Stimulated activated CD4-positive, alpha-beta T cell treated with anti-CD3 and anti-CD28 coated beads, Interleukin-1b, Interleukin-23, amount 100 ng/mL, for 4 hours (primary cell): ENCODE results near the gene MYO18B.

Source experiments
- DNase-seq, 2 donors: peaks; one replicate each; pipeline ENCODE4 v3.0.0-alpha.2; 2020; ENCODE audit warnings: low read depth in 2 of 2

The MYO18B gene

DNA sequence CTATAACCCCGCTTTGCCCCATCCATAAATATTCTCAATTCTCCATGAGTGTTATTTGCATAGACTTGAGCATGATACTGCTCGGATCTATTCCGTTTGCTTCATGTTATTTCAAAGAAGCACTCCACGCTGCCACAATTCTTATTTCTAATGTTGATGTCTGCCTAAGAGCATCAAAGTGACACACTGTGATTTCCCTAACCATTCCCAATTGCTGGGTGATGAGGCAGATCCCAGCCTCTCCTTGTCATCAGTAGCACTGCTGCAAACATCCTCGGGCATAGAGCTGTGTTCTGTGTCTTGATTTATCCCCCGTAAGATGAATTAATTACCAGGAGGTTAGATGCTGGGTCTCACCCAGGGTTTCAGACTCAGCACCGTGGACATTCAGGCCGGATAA lies 249.0 kb downstream of the MYO18B start:
- DNase-seq, result no peak

DNA sequence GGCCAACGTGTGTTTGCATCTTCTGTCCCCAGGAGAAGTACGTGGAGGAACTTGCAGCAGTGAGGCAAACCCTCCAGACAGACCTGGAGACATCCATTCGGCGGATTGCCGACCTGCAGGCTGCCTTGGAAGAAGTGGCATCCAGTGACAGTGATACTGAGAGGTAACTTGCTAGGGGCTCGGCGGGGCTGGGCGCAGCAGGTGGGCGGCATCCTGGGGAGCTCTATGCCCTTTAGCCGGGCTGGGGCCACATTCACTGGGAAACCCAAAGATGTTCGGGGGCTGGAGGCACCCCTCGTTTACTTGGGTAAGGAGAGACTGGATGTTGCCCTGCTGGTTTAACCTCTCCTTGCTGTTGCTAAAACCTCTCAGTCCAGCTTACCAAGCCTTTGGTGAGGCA lies 250.3 kb downstream of the MYO18B start:
- DNase-seq, result no peak

DNA sequence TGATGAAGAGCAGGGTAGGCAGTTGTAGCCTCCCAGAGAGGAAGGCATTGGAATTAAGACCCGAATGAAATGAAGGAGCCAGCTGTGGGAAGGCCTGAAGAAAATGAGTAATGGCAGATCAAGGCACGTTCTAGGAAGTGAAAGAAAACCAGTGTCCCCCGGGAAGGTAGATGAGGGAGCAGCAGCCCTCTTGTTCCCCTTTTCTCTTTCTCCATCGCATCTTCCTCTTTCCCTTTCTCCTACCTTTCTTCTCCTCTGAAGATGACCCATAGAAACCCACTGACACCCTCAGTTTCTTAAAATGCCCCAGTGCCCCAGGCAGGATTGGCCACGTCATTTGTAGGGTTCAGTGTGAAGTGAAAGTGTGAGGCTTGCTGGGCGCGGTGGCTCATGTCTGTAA lies 254.7 kb downstream of the MYO18B start:
- no peak for DNase-seq

DNA sequence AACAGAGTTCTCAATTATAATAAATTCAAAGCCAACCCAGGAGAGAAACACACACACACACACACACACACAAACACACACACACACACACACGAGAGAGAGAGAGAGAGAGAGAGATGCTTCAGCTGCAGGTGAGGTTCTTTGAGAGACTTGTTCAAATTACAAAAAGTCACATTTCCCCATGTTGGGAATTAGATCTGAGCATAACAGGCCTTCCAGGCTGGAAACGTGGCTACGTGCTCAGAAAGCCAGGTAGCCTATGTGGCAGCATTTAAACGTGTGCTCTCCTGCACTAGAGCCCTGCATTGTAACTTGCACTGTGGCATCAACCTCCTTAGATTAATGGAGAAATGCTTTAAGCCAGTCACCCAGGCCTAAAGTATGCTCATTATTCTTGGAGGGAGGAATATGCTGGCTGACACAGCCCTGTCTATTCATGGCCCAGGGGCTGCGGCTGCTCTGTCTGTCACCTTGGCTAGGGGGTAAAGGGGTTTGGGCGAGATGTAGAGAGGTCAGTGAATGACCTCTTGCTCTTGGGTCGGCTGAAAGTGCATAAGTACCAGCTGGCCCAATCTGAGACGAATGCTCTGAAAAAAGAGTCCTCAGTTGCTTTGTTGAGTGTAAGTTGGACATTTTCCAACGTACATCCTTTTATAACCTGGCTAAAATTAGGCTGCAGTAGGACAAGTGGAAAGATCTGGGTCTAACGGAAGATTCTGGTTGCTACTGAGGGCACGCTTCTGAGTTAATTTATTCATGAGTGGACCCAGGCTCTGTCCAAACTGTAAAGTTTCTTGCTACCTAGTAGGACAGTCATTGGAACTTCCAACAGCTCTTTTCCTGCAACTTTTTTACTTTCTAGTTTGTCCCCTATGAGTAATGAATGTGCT lies 256.1 kb downstream of the MYO18B start:
- no peak for DNase-seq

DNA sequence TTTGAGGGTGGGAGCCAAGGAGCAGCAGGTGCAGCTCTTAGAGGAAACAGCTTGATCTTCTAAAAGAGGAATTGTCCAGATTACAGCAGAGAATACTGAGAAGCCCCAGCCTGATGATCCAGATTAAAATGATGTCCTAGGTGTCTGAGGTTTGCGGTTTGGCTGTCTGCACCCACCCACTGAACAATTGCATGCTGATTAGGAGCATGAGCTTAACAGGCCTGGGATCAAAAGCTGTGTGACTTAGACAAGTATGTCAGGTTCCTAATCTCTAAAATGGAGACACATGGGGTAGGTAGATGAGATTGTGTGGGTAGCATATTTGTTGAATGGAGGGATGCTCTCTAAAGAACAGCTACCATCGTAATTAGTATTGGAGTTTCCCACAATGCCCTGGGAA lies 260.5 kb downstream of the MYO18B start:
- no peak for DNase-seq

DNA sequence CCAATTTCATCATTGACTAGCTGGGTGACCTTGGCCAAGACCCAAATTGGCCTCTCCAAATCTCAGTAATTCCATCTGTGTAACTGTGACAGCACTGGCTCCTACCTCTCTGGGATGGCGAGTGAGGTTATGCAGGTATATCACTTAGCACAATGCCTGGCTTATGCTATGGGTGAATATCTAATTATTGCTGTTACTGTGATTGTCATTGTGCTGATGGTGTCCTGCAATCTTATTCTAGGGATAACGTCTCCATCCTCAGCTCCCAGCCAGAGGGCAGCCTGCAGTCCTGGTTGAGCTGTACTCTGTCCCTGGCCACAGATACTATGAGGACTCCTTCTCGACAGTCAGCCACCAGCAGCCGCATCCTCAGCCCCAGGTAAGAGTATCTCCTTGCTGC lies 262.5 kb downstream of the MYO18B start:
- no peak for DNase-seq

DNA sequence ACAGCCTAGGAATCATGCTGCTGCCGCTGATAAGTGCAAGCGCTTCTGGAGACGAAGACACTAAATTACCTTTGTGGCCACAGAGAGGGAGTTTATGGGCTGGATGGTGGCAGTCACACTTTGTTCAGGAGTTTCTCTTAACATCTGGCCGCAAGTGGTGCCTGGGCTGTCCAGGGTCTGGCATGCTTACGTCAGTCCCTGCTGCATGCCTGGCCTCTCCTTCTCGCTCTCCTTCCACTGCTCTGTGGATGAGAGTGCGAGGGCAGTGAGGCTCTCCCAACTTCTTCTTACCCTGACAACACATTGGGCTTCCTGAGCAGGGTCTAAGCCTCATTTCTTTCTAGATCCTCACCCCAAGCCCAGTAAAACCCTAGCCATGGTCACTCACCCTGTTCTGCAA lies 266.6 kb downstream of the MYO18B start:
- DNase-seq, result no peak

DNA sequence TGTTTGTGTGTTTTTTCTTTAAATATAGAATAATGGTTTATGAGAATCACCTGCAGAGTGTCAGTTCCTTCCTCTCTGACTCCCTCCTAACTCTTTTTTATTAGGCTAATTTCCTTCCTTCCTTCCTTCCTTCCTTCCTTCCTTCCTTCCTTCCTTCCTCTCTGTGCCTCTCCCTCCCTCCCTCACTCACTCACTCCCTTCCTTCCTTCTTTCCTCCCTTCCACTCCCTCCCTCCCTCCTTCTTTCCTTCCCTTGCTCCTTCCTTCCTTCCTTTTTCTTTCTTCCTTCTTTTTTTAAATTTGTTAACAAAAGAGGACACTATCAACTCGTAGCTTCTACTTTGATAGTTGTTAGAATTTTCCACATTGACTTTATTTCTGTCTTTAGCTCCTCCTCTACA lies 274.9 kb downstream of the MYO18B start:
- DNase-seq, result no peak

DNA sequence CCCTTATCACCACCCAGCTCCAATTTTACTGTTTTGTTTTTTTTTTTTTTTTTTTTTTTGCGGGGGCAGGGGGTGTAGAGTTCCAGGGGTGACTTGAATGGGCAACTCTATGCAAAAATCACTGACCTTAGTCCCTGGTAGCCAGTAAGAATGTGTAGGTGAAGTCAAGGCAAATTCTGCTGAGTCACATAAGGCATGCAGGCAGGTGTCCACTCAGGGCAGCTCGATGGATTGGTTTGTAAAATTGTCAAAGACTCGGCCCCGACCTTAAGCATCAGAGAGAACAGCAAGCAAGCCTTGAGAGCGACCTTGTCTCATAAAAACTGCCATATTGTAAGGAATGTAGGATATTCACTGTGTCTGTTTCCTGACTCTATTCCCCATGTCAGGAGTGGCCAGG lies 275.9 kb downstream of the MYO18B start:
- no peak for DNase-seq

DNA sequence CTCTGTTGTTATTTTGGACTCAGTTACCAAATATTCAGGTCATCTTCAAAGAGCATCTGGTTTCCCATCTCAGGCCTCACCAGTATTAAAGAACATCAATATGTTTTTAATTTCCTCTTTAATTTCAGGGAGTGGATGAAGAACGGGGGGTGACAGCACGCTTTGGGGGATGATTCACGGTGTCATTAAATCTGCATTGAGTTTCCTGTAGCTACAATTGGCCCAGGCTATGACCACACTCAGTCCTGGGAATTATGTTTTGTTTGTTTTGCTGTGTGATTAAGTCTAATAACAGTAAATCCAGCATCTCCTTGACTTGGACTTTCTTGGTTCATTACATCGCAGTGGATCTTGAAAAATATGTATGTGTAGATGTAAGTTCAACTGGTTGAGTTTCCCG lies 277.6 kb downstream of the MYO18B start:
- no peak for DNase-seq

DNA sequence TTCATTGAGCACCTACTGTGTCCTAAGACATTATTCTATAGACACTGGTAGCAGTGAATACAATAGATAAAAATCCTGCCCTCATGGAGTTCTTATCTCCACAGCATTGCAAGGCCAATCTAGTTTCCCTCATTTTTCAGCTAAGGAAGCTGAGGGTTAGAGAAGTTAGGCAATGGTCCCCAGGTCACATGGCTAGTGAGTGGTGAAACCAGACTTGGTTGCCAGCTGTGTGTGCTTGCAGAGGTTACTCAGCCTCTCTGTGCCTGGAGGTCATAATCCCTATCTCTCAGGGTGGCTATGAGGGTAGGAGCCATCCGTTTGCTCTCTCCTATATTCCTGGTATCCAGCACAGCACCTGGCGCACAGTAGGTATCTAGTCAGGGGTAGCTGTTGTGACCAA lies 279.5 kb downstream of the MYO18B start:
- no peak for DNase-seq

DNA sequence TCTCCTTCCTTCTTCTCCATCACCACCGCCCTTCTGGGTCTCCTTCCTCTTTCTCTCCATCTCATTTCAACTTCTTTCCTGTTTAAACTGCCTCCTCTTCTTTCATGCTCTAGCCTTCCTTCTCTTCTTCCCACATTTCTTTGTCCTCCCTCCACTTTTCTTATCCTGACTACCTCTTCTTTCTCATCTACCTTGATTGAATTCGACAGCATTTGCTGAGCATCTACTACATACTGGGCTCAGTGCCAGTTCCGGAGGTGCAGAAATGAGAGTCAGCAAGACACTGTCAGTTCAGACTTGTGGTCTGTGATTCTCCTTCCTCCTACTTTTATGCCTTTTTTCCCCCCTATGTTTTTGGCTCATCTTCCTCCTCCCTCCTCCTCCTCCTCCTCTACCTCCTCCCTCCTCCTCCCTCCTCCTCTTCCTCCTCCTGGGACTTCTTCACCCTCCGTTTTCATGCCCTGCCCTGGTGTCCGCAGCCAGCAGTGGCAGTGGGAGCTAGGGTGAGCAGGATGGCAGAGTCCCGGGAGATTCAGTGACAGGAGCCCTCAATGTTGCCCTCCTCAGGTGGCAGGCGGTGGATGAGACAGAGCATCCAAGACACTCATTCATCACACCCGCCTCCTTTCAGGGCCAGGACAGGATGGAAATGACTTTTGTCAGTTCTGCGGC lies 281.3 kb downstream of the MYO18B start:
- DNase-seq, result no peak

DNA sequence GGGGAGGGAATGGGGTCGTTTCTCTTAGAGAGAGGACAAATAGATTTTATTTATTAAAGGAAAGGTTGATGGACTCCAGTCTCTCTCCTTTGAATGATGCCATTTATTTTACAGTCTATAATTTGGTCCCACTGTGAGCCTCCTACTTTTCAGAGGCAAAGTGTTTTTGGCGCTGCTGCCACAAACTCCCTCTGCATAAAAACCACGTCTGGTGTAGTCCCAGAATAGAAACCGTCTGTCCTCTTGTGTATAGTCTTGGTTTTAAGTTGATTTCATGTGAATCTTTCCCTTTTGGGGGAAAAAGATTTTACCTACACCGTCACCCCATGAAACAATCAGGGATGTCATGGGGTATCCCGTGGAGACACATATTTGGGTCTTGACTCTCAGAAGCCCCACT lies 283.6 kb downstream of the MYO18B start:
- no peak for DNase-seq

DNA sequence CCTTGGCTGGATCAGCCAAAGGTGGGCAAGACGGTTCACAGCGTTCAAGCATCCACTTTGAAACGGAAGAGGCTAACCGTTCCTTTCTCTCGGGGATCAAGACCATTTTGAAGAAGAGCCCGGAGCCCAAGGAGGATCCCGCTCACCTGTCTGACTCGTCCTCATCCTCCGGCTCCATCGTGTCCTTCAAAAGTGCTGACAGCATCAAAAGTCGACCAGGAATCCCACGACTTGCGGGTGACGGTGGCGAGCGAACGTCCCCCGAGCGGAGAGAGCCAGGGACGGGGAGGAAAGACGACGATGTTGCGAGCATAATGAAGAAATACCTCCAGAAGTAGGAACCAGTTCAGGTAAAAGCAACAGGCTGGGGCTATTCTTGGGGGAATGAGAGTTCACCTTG lies 285.4 kb downstream of the MYO18B start:
- no peak for DNase-seq

DNA sequence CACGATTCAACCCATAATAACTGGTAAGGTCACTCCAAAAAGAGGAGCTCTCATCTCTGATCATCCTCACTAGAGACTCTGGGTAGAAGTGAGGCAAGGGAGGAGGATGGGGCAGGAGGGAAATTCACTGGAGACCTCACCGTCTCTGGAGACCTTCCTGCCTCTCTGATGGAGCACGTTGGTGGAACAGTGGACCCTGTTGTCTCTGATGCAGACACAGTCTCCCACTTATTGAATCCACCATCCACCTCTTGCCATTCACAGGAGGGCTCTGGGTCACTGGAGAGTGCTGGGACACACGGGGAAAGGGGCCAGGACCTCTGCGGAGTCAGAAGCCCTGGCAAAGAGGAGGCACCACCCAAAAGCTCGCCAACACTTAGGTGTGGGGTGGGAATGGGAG lies 289.7 kb downstream of the MYO18B start:
- DNase-seq, result no peak

DNA sequence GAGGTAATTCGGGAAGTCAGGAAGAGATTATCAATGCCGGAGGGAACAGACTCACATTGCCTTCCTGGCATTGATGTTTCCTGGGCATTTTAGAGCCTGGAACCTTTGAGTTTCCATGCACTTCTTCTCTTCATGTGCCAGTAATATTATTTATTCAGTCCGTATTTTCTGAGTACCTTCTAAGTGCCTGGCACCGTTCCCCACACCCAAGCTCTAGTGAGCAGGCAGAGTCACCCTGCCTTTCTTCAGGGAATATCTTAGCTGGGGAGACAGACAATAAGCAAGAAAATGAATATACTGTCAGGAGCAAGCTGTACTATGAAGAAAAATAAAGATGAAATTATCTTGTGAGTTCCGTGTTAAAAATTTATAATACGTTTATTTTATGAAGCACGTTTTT lies 291.1 kb downstream of the MYO18B start:
- no peak for DNase-seq

DNA sequence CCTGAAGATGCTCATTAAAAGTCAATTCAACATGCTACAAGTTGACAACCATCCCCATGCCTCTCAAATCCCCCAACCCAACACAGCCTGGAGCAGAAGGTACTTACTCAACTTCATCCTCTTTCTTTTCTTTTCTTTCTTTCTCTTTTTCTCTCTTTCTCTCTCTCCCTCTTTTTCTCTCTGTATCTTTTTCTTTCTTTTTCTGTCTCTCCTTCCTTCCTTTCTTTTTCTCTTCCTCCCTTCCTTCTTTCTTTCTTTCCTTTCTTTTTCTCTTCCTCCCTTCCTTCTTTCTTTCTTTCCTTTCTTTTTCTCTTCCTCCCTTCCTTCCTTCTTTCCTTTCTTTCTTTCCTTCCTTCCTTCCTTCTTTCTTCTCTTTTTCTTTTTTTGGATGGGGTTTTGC lies 291.6 kb downstream of the MYO18B start:
- DNase-seq, result no peak

DNA sequence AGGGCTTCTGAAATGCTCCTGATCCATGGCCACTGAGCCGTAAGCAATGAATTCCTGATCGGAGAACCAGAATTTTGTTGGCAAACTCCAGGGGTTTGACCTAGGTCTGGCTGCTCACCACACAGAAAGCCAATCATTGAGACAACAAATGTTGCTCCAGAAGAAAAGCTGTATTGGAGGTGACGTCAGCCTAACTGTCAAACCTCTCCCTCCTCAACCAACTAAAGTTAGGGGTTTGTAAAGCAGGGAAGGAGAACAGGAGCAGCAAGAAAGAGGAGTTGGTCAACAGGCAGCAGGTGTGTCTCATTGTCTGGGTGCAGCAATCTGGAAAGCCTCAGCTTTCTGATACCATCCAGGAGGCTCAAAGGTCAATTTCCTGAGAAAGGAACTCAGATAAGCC lies 293.5 kb downstream of the MYO18B start:
- DNase-seq, result no peak

DNA sequence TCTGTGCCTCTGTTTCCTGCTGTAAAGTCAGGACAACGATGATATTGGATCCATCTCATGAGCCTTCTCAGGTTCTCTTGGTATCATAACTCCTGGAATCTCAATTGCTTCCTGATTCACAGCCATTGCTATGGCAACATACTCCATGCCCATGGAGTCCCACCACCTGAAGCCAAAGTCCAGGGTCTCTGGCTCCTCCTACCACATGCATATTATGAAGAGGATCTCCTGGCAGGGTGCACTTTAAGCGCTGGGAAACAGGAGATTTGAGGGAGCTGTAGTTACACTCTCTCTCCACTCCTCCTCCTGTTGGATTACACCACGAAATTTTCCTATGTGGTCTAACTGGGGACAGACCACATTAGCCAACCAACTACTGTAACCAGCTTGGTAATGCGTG lies 296.4 kb downstream of the MYO18B start:
- no peak for DNase-seq

DNA sequence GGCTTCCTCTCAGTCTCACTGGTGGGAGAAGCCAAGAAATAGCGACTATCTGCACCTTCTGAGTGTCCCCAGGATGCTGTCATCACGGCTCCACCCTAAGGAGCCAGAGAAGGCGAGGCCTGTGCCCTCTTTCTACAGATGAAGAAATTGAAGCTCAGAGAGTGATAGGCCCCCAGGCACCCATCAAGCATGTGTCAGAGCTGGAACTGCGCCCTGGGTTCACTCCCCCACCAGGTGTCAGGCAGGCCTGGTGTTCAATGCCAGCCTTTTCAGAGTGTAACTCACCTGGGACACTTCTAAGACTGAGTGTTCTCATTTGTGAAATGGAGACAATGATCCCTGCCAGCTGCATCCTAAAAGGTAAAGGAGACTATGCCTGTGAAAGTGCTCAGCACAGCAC lies 299.9 kb downstream of the MYO18B start:
- no peak for DNase-seq

DNA sequence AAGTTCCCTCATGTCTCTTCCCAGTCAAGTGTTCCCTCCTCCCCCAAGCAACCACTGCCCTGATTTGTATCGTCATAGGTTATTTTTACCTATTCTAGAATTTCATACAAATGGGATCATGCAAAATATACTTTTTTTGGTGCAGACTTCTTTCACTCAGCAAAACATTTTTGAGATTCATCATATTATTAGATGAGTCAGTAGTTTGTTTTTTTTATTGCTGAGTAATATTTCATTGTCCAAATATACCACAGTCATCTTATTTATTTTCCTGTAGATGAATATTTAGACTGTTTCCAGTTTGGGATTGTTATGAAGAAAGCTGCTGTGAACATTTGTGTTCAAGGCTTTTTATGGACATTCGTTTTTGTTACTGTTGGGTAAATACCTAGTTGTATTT lies 301.0 kb downstream of the MYO18B start:
- no peak for DNase-seq

DNA sequence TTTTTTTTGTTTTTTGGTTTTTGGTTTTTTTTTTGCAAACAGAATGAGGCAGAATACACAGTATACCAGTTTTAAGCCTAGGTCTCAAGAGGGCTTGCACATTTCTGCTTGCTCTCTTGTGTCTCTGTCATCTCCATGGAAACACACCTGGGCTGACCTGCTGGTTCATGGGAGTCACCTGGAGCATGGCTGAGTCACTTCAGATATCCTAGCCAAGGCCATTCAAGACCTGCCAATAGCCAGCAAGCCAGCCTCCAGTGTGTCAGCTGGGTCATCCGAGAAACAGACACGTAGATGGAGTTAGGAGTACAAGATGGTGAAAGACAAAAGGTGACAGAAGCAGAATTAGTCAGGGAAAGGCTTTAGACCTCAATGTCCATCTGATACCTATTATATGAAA lies 303.1 kb downstream of the MYO18B start:
- DNase-seq, result no peak

DNA sequence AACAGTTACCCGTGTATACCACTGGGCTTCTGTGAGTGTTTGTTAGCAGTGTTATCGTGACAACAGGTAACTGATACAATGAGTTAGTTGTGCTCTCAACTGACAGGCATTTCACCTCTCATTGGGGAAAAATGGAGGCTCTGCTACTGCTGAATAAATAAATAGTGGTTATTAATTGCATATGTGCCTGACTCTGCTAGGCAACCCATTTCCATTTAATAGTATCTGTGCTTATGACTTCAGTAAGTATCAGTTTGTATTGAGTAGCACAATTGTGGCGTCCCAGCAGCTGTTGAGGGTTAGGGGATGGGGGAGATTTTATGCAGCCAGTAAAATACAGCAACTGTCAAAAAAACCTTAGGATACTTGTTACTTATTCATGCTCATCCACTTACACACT lies 303.9 kb downstream of the MYO18B start:
- DNase-seq, result no peak

DNA sequence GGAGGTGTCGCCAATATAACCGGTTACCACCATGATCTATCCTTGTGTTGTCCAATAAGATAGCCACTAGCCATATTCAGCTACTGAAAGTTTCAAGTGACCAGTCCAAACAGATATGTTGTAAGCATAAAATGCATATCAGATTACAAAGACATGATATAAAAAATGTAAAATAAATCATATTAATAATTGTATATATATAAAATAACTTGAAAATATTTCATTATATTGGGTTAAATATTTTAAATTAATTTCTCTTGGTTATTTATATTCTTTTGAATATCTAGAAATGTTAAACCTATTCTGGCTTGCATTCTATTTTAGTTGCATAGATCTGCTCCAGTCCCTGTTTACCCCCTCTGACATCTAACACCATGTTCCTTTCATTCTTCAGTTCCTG lies 305.5 kb downstream of the MYO18B start:
- DNase-seq, result no peak
